Activated CD4-positive, CD25-positive, alpha-beta regulatory T cell treated with anti-CD3 and anti-CD28 coated beads, Interleukin-2, amount 50 U/mL, for 72 hours (primary cell): ENCODE results near the gene MARCHF11.

ENCODE experiments used
- DNase-seq: peaks from one replicate; pipeline ENCODE4 v3.0.0; 2021

MARCHF11 gene

GRCh38 chr5:16049761-16050160 lies 129.8 kb downstream of the MARCHF11 start:
- DNase-seq = no peak

- no peak for DNase-seq
These were observed 131.5 kb downstream of the MARCHF11 start for GRCh38 chr5:16048132-16048531.

- no peak for DNase-seq
These were observed 136.1 kb downstream of the MARCHF11 start for GRCh38 chr5:16043349-16043965.

GRCh38 chr5:16037121-16037845 lies 142.3 kb downstream of the MARCHF11 start:
- no peak for DNase-seq

GRCh38 chr5:16034319-16035001 lies 145.1 kb downstream of the MARCHF11 start:
- DNase-seq = no peak

GRCh38 chr5:16033187-16033925 lies 146.2 kb downstream of the MARCHF11 start:
- no peak for DNase-seq

GRCh38 chr5:16028708-16029107 lies 150.9 kb downstream of the MARCHF11 start:
- DNase-seq = no peak

- DNase-seq = no peak
These were observed 153.9 kb downstream of the MARCHF11 start for GRCh38 chr5:16025681-16026080.

GRCh38 chr5:16018970-16019369 lies 160.6 kb downstream of the MARCHF11 start:
- DNase-seq = no peak

- no peak for DNase-seq
These were observed 161.9 kb downstream of the MARCHF11 start for GRCh38 chr5:16017720-16018119.
